ENCODE data around the gene TMEM44. TPM values are rescaled to one million over a fixed set of nuclear protein-coding genes. Genes with fewer than 3 reads are reported as not detected.
A peak's percentile ranks its signal among the peaks of the same experiment; 100 is the strongest.

TMEM44 gene
- total and polyA plus RNA-seq, 2 donors (not counting 3 experiments of a cell fraction or from before 2014, with no cell fraction given) = 93.8 to 125 TPM

GRCh38 chr3:194587438-194587931 is 45.7 kb downstream of the TMEM44 start:
- Histone ChIP-seq H3K36me3 (ENCODE audit: control insufficient read depth in 2 of 2, extremely low read depth in 1 of 2, insufficient read depth in 2 of 2, low read length in 2 of 2) (peaks cover 0 to 21% of the 10 kb centered on the region in 2 experiments), H3K27me3 (ENCODE audit: control insufficient read depth in 2 of 2, insufficient read depth in 2 of 2, low read length in 2 of 2) (no peaks in the 10 kb centered on the region), H3K9me3 (replicated peaks; ENCODE audit: control insufficient read depth, insufficient read depth, low read length) (no peaks in the 10 kb centered on the region), H3K4me1 (ENCODE audit: control insufficient read depth, extremely low read depth, insufficient read depth, low read length) (peaks cover 40% of the 10 kb centered on the region), H3K9ac (replicated peaks; ENCODE audit: extremely low read depth, insufficient read depth, low read length) (peak overlapping the region; percentile 39), H3K4me3 (replicated peaks in 1 of 3; ENCODE audit: insufficient read depth in 1 of 3, low read depth in 1 of 3, low read length in 3 of 3) (no peak overlapping the region), H3K27ac (ENCODE audit: insufficient read depth, low read depth, low read length) (peak overlapping the region; percentile 81), H3K4me2 (ENCODE audit: insufficient read depth, low read length) (no peak overlapping the region), H3K79me2 (ENCODE audit: control insufficient read depth, insufficient read depth, low read length) (peaks cover 13% of the 10 kb centered on the region), H4K20me1 (replicated peaks; ENCODE audit: control insufficient read depth, extremely low read depth, insufficient read depth, low read length) (no peaks in the 10 kb centered on the region), H2AFZ (ENCODE audit: low read depth, low read length) (no peak overlapping the region), H3K9me1 (replicated peaks; ENCODE audit: control insufficient read depth, extremely low read depth, insufficient read depth, low read length) (no peaks in the 10 kb centered on the region)
- no TSS peak for BruUV-seq (replicated peaks)
- dilution Hi-C loops (cut with MboI; ENCODE audit: extremely low pct_ligation_motif_present, low sequenced_read_pairs) = no loop called here
- CTCF ChIA-PET = interaction anchor here (1.3 to 5.1 kb wide), 3 partner anchors 115 to 254 kb away, joined by 5 to 37 read pairs (median 11); no protein-coding TSS in a partner anchor
- POLR2A ChIA-PET = no interaction called here
- TF ChIP-seq EZH2 (IDR thresholded peaks at IDR 0.05; ENCODE audit: borderline replicate concordance, low read depth, low read length, severe bottlenecking) = no peak
- TF ChIP-seq JUN (IDR thresholded peaks at IDR 0.05; ENCODE audit: borderline replicate concordance, insufficient read depth, insufficient read length, low read depth) = no peak
- TF ChIP-seq MYC (IDR thresholded peaks at IDR 0.05; ENCODE audit: low read depth, low read length) = no peak
- TF ChIP-seq GATA2 (IDR thresholded peaks at IDR 0.05; ENCODE audit: insufficient read depth, insufficient read length, low read depth, low read length) = no peak
- TF ChIP-seq POLR2AphosphoS5 (IDR thresholded peaks at IDR 0.05; ENCODE audit: insufficient read depth, low read depth, low read length) = no peak
- no peak for TF ChIP-seq POLR2A (IDR thresholded peaks at IDR 0.05; ENCODE audit: low read depth, low read length)
- TF ChIP-seq FOS (IDR thresholded peaks at IDR 0.05; ENCODE audit: borderline replicate concordance, insufficient read depth, low read length) = no peak
- no peak for TF ChIP-seq CTCF (IDR thresholded peaks at IDR 0.05; ENCODE audit: extremely low read depth in 1 of 2, insufficient read depth in 1 of 2, low read depth in 1 of 2, low read length in 2 of 2)
- TF ChIP-seq MAX (IDR thresholded peaks at IDR 0.05; ENCODE audit: insufficient read depth, insufficient read length) = no peak
- DNase-seq (ENCODE audit: low read depth, low spot score) (peak; percentile 85), FAIRE-seq (peak; percentile 96)
- intact Hi-C loops (cut with micrococcal nuclease) = loop anchor here (2.0 kb wide), 1 partner anchor 27 kb away; no protein-coding TSS in a partner anchor
